ENCODE measurements around the gene TEN1. TPM values are rescaled to one million over a fixed set of nuclear protein-coding genes. Genes with fewer than 3 reads are reported as not detected.

The TEN1 gene
- total and polyA plus RNA-seq, 9 of the 15 experiments (the other 6 are each of a cell fraction or from before 2014, with no cell fraction given), result 1.3 to 25.7 (median 10.1) TPM

- no TSS peak for BruUV-seq (replicated peaks)
- no peak for FAIRE-seq
- intact Hi-C loops (cut with micrococcal nuclease), result no loop called here
- TF ChIP-seq HDAC3 (IDR thresholded peaks at IDR 0.05; ENCODE audit: borderline replicate concordance, partially characterized antibody) (no peak), ZNF316 (IDR thresholded peaks at IDR 0.05) (peak; percentile 81), MAFG (tag; conservative IDR thresholded peaks at IDR 0.05) (peak; percentile 28; the same call in 1 of the 2 replicates), GTF2F1 (IDR thresholded peaks at IDR 0.05; ENCODE audit: low read depth, low read length) (no peak), C11orf30 (IDR thresholded peaks at IDR 0.05; ENCODE audit: low read depth) (peak; percentile 68)
- no peak overlapping the region for H2AFZ ChIP-seq (ENCODE audit: low read depth, low read length)
- no peaks in the 10 kb centered on the region for H3K9me3 ChIP-seq (replicated peaks; ENCODE audit: control insufficient read depth, insufficient read depth, low read depth, low read length)
- DNase-seq (ENCODE audit: extremely low read depth in 1 of 4, low spot score in 3 of 4), result no peak
- no peaks in the 10 kb centered on the region for H3K9me1 ChIP-seq (ENCODE audit: control insufficient read depth, insufficient read depth, low read length)
- POLR2A ChIA-PET, result interaction anchor here (0.7 to 1.5 kb wide), 3 partner anchors 16 to 109 kb away, joined by 3 to 4 read pairs (median 4); no protein-coding TSS in a partner anchor
- no peaks in the 10 kb centered on the region for H4K20me1 ChIP-seq (replicated peaks; ENCODE audit: control insufficient read depth, insufficient read depth, low read length)
- no peaks in the 10 kb centered on the region for H3K27me3 ChIP-seq (ENCODE audit: control insufficient read depth in 2 of 2, insufficient read depth in 2 of 2, low read length in 2 of 2)
- in situ Hi-C loops (cut with MboI), result no loop called here
- H3K4me1 ChIP-seq (replicated peaks in 1 of 2; ENCODE audit: control insufficient read depth in 2 of 2, insufficient read depth in 2 of 2, low read length in 2 of 2), result peaks cover 34 to 39% of the 10 kb centered on the region in 2 experiments
- ATAC-seq, result no peak
- H3K36me3 ChIP-seq (ENCODE audit: control insufficient read depth, insufficient read depth, low read length), result peaks cover 3% of the 10 kb centered on the region; the same call in 1 of the 3 replicates
- H3K4me2 ChIP-seq (ENCODE audit: insufficient read depth, low read length), result peak overlapping the region; percentile 96; the same call in 1 of the 2 replicates
- no peak overlapping the region for H3K9ac ChIP-seq (ENCODE audit: insufficient read depth in 1 of 2, low read depth in 2 of 2, low read length in 2 of 2)
- H3K27ac ChIP-seq (ENCODE audit: extremely low read depth, low read depth, low read length), result peak overlapping the region; percentile 78; the same call in 1 of the 3 replicates
- 78% methylated on average over 7 of the region's 7 CpGs for WGBS (ENCODE audit: insufficient coverage, low coverage, missing lambda C conversion rate)
- peaks cover 38% of the 10 kb centered on the region for H3K79me2 ChIP-seq (ENCODE audit: control insufficient read depth, insufficient read depth, low read length)
- CTCF ChIA-PET (ENCODE audit: low intra/inter-chr PET ratio), result no interaction called here
- no peak overlapping the region; the same call in 1 of the 2 replicates for H3K4me3 ChIP-seq
Observed at GRCh38 chr17:75981019-75981615, 2.1 kb downstream of the TEN1 start.
